Endothelial cell of umbilical vein (primary cell): ENCODE results near the gene PIKFYVE. TPM values are rescaled to one million over a fixed set of nuclear protein-coding genes. Genes with fewer than 3 reads are reported as not detected.

ENCODE experiments used
- BruUV-seq: library from RNA; stranded (reverse); fragments of 400-500 nt; replicated peaks from 2 replicates; lab custom pipeline; 2021; lab: Mats Ljungman, UMichigan
- CTCF ChIA-PET: fragments of 300-600, 350-600 bp; sonication (Branson Sonifier 250); formaldehyde crosslinking; loops from one replicate; lab custom pipeline; 2021; ENCODE audit warnings: antibody characterized with exemption, inconsistent platforms; lab: Charles Lee
- POLR2A ChIA-PET: fragments of 300-600, 350-600 bp; sonication (Branson Sonifier 250); formaldehyde crosslinking; loops from one replicate; lab custom pipeline; 2021; ENCODE audit warnings: antibody characterized with exemption, inconsistent platforms; lab: Charles Lee
- DNase-seq: peaks from one replicate; pipeline ENCODE4 v3.0.0-alpha.2; 2011; ENCODE audit warnings: low read depth, low spot score
- FAIRE-seq: peaks from 2 replicates; lab custom pipeline; 2011; peaks lifted over from hg19 to GRCh38; lab: Jason Lieb, UNC
- H2AFZ ChIP-seq: 2 replicates; pipeline ENCODE4 v1.6.0; 2012; ENCODE audit warnings: low read depth, low read length, control low read depth, inconsistent platforms
- H3K27ac ChIP-seq: 2 replicates; pipeline ENCODE4 v1.5.1; 2011; ENCODE audit warnings: low read depth, mild to moderate bottlenecking, control low read depth, low read length, moderate library complexity; ENCODE audit not compliant: insufficient read depth
- H3K27me3 ChIP-seq, 2 experiments: 2 replicates each; pipeline versions ENCODE4 v1.6.0 to v1.6.1; 2011; ENCODE audit warnings: low read length in 2 of 2, mixed read lengths in 1 of 2; ENCODE audit not compliant: control insufficient read depth in 2 of 2, insufficient read depth in 2 of 2
- H3K36me3 ChIP-seq, 2 experiments: 2 replicates in 1 of 2; 3 replicates in 1 of 2; pipeline ENCODE4 v1.5.1; 2011; ENCODE audit warnings: low read length in 2 of 2, mild to moderate bottlenecking in 1 of 2, moderate library complexity in 1 of 2; ENCODE audit not compliant: control insufficient read depth in 2 of 2, insufficient read depth in 2 of 2; ENCODE audit errors: extremely low read depth in 1 of 2
- H3K4me1 ChIP-seq: 3 replicates; pipeline ENCODE4 v1.5.1; 2011; ENCODE audit warnings: mild to moderate bottlenecking, low read length; ENCODE audit not compliant: control insufficient read depth, insufficient read depth; ENCODE audit errors: extremely low read depth
- H3K4me2 ChIP-seq: 2 replicates; pipeline ENCODE4 v1.6.1; 2011; ENCODE audit warnings: low read length, control low read depth, mixed read lengths; ENCODE audit not compliant: insufficient read depth
- H3K4me3 ChIP-seq, 3 experiments: fragments of 200-600 bp in 1 of 3; sonication (generic), shearing (Covaris generic) in 1 of 3; replicated peaks in 1 of 3; 2 replicates each; pipeline ENCODE4 v1.5.1; 2011 to 2016; ENCODE audit warnings: control low read depth in 3 of 3, low read length in 3 of 3, mild to moderate bottlenecking in 2 of 3, inconsistent platforms in 1 of 3, low read depth in 1 of 3, moderate library complexity in 1 of 3; ENCODE audit not compliant: insufficient read depth in 1 of 3
- H3K79me2 ChIP-seq: 2 replicates; pipeline ENCODE4 v1.6.0; 2012; ENCODE audit warnings: low read length, inconsistent platforms; ENCODE audit not compliant: control insufficient read depth, insufficient read depth
- H3K9ac ChIP-seq: replicated peaks from 2 replicates; pipeline ENCODE3; 2011; ENCODE audit warnings: low read length, control low read depth; ENCODE audit not compliant: insufficient read depth; ENCODE audit errors: extremely low read depth
- H3K9me1 ChIP-seq: replicated peaks from 3 replicates; pipeline ENCODE4 v1.6.0; 2011; ENCODE audit warnings: mild to moderate bottlenecking, low read length; ENCODE audit not compliant: control insufficient read depth, insufficient read depth; ENCODE audit errors: extremely low read depth
- H3K9me3 ChIP-seq: replicated peaks from 2 replicates; pipeline ENCODE4 v1.5.1; 2012; ENCODE audit warnings: low read length, inconsistent platforms; ENCODE audit not compliant: control insufficient read depth, insufficient read depth
- H4K20me1 ChIP-seq: replicated peaks from 2 replicates; pipeline ENCODE3; 2011; ENCODE audit warnings: mild to moderate bottlenecking, low read length; ENCODE audit not compliant: control insufficient read depth, insufficient read depth; ENCODE audit errors: extremely low read depth
- CTCF ChIP-seq, 2 donors: IDR thresholded peaks; 1 replicate in 1 of 2; 2 replicates in 1 of 2; pipeline ENCODE4 v1.5.1; 2011; ENCODE audit warnings: low read length in 2 of 2, mild to moderate bottlenecking in 2 of 2, moderate library complexity in 2 of 2, control low read depth in 1 of 2, inconsistent platforms in 1 of 2, low read depth in 1 of 2; ENCODE audit not compliant: insufficient read depth in 1 of 2; ENCODE audit errors: extremely low read depth in 1 of 2
- EZH2 ChIP-seq: IDR thresholded peaks from 2 replicates; pipeline ENCODE4 v1.6.1; 2012; ENCODE audit warnings: borderline replicate concordance, low read depth, mild to moderate bottlenecking, moderate library complexity, low read length, inconsistent platforms; ENCODE audit not compliant: severe bottlenecking
- FOS ChIP-seq: IDR thresholded peaks from 2 replicates; pipeline ENCODE4 v1.6.1; 2011; ENCODE audit warnings: mild to moderate bottlenecking, low read length, moderate library complexity, borderline replicate concordance; ENCODE audit not compliant: insufficient read depth
- JUN ChIP-seq: IDR thresholded peaks from 2 replicates; pipeline ENCODE4 v1.6.1; 2011; ENCODE audit warnings: borderline replicate concordance, low read depth; ENCODE audit not compliant: insufficient read length, insufficient read depth
- MAX ChIP-seq: IDR thresholded peaks from 2 replicates; pipeline ENCODE4 v1.6.1; 2011; ENCODE audit not compliant: insufficient read depth, insufficient read length
- MYC ChIP-seq: IDR thresholded peaks from one replicate; pipeline ENCODE4 v1.6.1; 2011; ENCODE audit warnings: mild to moderate bottlenecking, low read depth, low read length
- POLR2A ChIP-seq: IDR thresholded peaks from 2 replicates; pipeline ENCODE4 v1.6.1; 2012; ENCODE audit warnings: low read depth, mild to moderate bottlenecking, control low read depth, low read length
- POLR2AphosphoS5 ChIP-seq: IDR thresholded peaks from 2 replicates; pipeline ENCODE4 v1.6.1; 2012; ENCODE audit warnings: low read depth, mild to moderate bottlenecking, control low read depth, low read length, moderate library complexity; ENCODE audit not compliant: insufficient read depth
- dilution Hi-C: fragments of 300-500 bp; cut with MboI; formaldehyde crosslinking; loops from one replicate; pipeline ENCODE4 v1.15.0; 2019; ENCODE audit warnings: low sequenced_read_pairs; ENCODE audit not compliant: extremely low pct_ligation_motif_present
- intact Hi-C: fragments of 100-400 bp; cut with micrococcal nuclease; formaldehyde crosslinking; loops from one replicate; pipeline ENCODE4 v1.10.0; 2022
- polyA plus RNA-seq, 4 experiments: library from polyadenylated mRNA; depleted of rRNA in 3 of 4; stranded (reverse) in 3 of 4; unstranded in 1 of 4; fragments of >200 nt; gene quantifications; 2 replicates each; pipeline versions ENCODE4 v1.2.1 to v1.2.3, GENCODE V29; 2011 to 2012; ENCODE audit warnings: missing spikeins in 1 of 4
- total RNA-seq: library from RNA; stranded (reverse); gene quantifications from 2 replicates; pipeline ENCODE4 v1.2.3, GENCODE V29; 2021

The PIKFYVE gene
- total and polyA plus RNA-seq, 2 donors (not counting 3 experiments of a cell fraction or from before 2014, with no cell fraction given), result 9.0 to 28.2 TPM

GRCh38 chr2:208320686-208321085, 54.6 kb downstream of the PIKFYVE start:
- dilution Hi-C loops (no loop called here), intact Hi-C loops (no loop called here)
- Histone ChIP-seq H3K79me2 (no peaks in the 10 kb centered on the region), H3K9me1 (no peaks in the 10 kb centered on the region), H4K20me1 (no peaks in the 10 kb centered on the region), H3K4me2 (no peak overlapping the region), H3K27me3 (no peaks in the 10 kb centered on the region), H3K9me3 (no peaks in the 10 kb centered on the region), H3K9ac (no peak overlapping the region), H2AFZ (no peak overlapping the region), H3K27ac (no peak overlapping the region), H3K36me3 (peaks cover 8 to 19% of the 10 kb centered on the region in 2 experiments), H3K4me3 (no peak overlapping the region), H3K4me1 (no peaks in the 10 kb centered on the region)
- ChIA-PET POLR2A (no interaction called here), CTCF (interaction anchor here (1.2 kb wide), 1 partner anchor 38 kb away, joined by 3 read pairs; no protein-coding TSS in a partner anchor)
- TF ChIP-seq MYC (no peak), MAX (no peak), CTCF (IDR thresholded peaks at IDR 0.05; ENCODE audit: extremely low read depth in 1 of 2, insufficient read depth in 1 of 2, low read depth in 1 of 2, low read length in 2 of 2) (no peak), FOS (no peak), POLR2AphosphoS5 (no peak)
- DNase-seq, result no peak
- FAIRE-seq, result no peak
- no TSS peak for BruUV-seq

- no peaks in the 10 kb centered on the region for H3K27me3 ChIP-seq
- no peak overlapping the region for H3K9ac ChIP-seq
- H3K9me3 ChIP-seq, result no peaks in the 10 kb centered on the region
- TF ChIP-seq POLR2A, result no peak
- no peak for TF ChIP-seq EZH2
- no peak for TF ChIP-seq JUN
- no peak for TF ChIP-seq FOS
- TF ChIP-seq MYC, result no peak
- no TSS peak for BruUV-seq
- no peak overlapping the region for H3K4me2 ChIP-seq
- intact Hi-C loops, result no loop called here
- no peak for FAIRE-seq
- no peak for DNase-seq
- H3K9me1 ChIP-seq, result no peaks in the 10 kb centered on the region
- no peaks in the 10 kb centered on the region for H3K4me1 ChIP-seq
- ChIA-PET POLR2A (no interaction called here), CTCF (no interaction called here)
- H3K36me3 ChIP-seq, result peaks cover 15 to 19% of the 10 kb centered on the region in 2 experiments
- no peak overlapping the region for H2AFZ ChIP-seq
- dilution Hi-C loops, result no loop called here
- no peak overlapping the region for H3K4me3 ChIP-seq
- no peaks in the 10 kb centered on the region for H3K79me2 ChIP-seq
- no peak overlapping the region for H3K27ac ChIP-seq
- no peaks in the 10 kb centered on the region for H4K20me1 ChIP-seq
These were observed 60.0 kb downstream of the PIKFYVE start for GRCh38 chr2:208326016-208326415.
